GM13977 (cell line): ENCODE data around the gene IGFBPL1.

Source experiments
- DNase-seq: peaks from one replicate; pipeline ENCODE4 v3.0.0; 2012; ENCODE audit warnings: low spot score
- CTCF ChIP-seq: IDR thresholded peaks from 2 replicates; pipeline ENCODE4 v1.5.1; 2012; ENCODE audit warnings: mild to moderate bottlenecking, control low read depth; ENCODE audit not compliant: insufficient read depth; ENCODE audit errors: extremely low read depth, missing control alignments
- in situ Hi-C: fragments of 300-500 bp; cut with MboI; formaldehyde crosslinking; loops from one replicate; pipeline ENCODE4 v1.12.0; 2022; ENCODE audit warnings: low sequenced_read_pairs, low pct_unique_long_range_greater_than_20kb, mixed read lengths, inconsistent platforms; ENCODE audit not compliant: unreplicated experiment

Gene IGFBPL1

GRCh38 chr9:38388283-38389223 lies 35.7 kb downstream of the IGFBPL1 start:
- TF ChIP-seq CTCF: no peak
- in situ Hi-C loops: no loop called here
- no peak for DNase-seq

GRCh38 chr9:38387751-38388150 lies 36.5 kb downstream of the IGFBPL1 start:
- no peak for TF ChIP-seq CTCF
- in situ Hi-C loops: no loop called here
- no peak for DNase-seq

- DNase-seq: no peak
- no peak for TF ChIP-seq CTCF
- in situ Hi-C loops: no loop called here
These were observed 37.2 kb downstream of the IGFBPL1 start for GRCh38 chr9:38387066-38387465.

- no peak for DNase-seq
- in situ Hi-C loops: no loop called here
- TF ChIP-seq CTCF: no peak
These were observed 37.8 kb downstream of the IGFBPL1 start for GRCh38 chr9:38386319-38386895.

GRCh38 chr9:38385896-38386295 lies 38.4 kb downstream of the IGFBPL1 start:
- in situ Hi-C loops: no loop called here
- TF ChIP-seq CTCF: no peak
- no peak for DNase-seq

GRCh38 chr9:38384990-38385848 lies 39.0 kb downstream of the IGFBPL1 start:
- no peak for TF ChIP-seq CTCF
- no peak for DNase-seq
- in situ Hi-C loops: no loop called here
